Smooth muscle cell (in vitro differentiated cells): ENCODE results near the gene FILIP1L. TPM values are rescaled to one million over a fixed set of nuclear protein-coding genes. Genes with fewer than 3 reads are reported as not detected.

Experiments
- DNase-seq: peaks from one replicate; lab custom pipeline; 2025; ENCODE audit not compliant: unreplicated experiment; lab: John Stamatoyannopoulos, UW
- H2AFZ ChIP-seq: fragments of 200-600 bp; sonication (generic); 2 replicates; pipeline ENCODE4 v1.6.0; 2016; ENCODE audit warnings: antibody characterized with exemption, low read depth, mild to moderate bottlenecking
- H3F3A ChIP-seq: fragments of 200-600 bp; sonication (generic); 2 replicates; pipeline ENCODE4 v1.6.0; 2017; ENCODE audit warnings: antibody characterized with exemption, low read depth
- H3K27ac ChIP-seq: fragments of 200-600 bp; sonication (generic); 2 replicates; pipeline ENCODE4 v1.5.1; 2016; ENCODE audit warnings: low read depth, mild to moderate bottlenecking
- H3K27me3 ChIP-seq: fragments of 200-600 bp; sonication (generic); 2 replicates; pipeline ENCODE4 v1.6.1; 2016; ENCODE audit warnings: low read depth, mild to moderate bottlenecking
- H3K36me3 ChIP-seq: fragments of 200-600 bp; sonication (generic); 2 replicates; pipeline ENCODE4 v1.5.1; 2016; ENCODE audit warnings: low read depth
- H3K4me1 ChIP-seq: fragments of 200-600 bp; sonication (generic); 2 replicates; pipeline ENCODE4 v1.5.1; 2016; ENCODE audit warnings: low read depth
- H3K4me2 ChIP-seq: fragments of 200-600 bp; sonication (generic); 2 replicates; pipeline ENCODE4 v1.6.0; 2016; ENCODE audit warnings: mild to moderate bottlenecking
- H3K4me3 ChIP-seq: fragments of 200-600 bp; sonication (generic); 2 replicates; pipeline ENCODE4 v1.5.1; 2016; ENCODE audit warnings: mild to moderate bottlenecking
- H3K79me2 ChIP-seq: fragments of 200-600 bp; sonication (generic); 2 replicates; pipeline ENCODE4 v1.6.0; 2016; ENCODE audit warnings: low read depth, mild to moderate bottlenecking
- H3K9ac ChIP-seq: fragments of 200-600 bp; sonication (generic); 2 replicates; pipeline ENCODE4 v1.6.0; 2016; ENCODE audit warnings: low read depth
- H3K9me3 ChIP-seq: fragments of 200-600 bp; sonication (generic); replicated peaks from 2 replicates; pipeline ENCODE4 v1.5.1; 2016; ENCODE audit warnings: low read depth
- H4K20me1 ChIP-seq: fragments of 200-600 bp; sonication (generic); 2 replicates; pipeline ENCODE4 v1.6.0; 2016; ENCODE audit warnings: low read depth
- CTCF ChIP-seq: fragments of 200-600 bp; sonication (generic); IDR thresholded peaks from 2 replicates; pipeline ENCODE4 v1.5.1; 2017; ENCODE audit warnings: borderline replicate concordance, mild to moderate bottlenecking, antibody characterized with exemption; ENCODE audit not compliant: insufficient read depth, poor library complexity, severe bottlenecking
- WGBS: methylation state at CpG from one replicate; pipeline ENCODE4 v1.1.7; 2016; ENCODE audit warnings: low lambda C conversion rate; 5-methylcytosine and 5-hydroxymethylcytosine counted together
- polyA plus RNA-seq: library from polyadenylated mRNA; unstranded; fragments of >200 nt; fragmentation: Nextera tagmentation; extraction: Ambion mirVana; gene quantifications from 2 replicates; pipeline ENCODE4 v1.2.1, GENCODE V29; 2016
- total RNA-seq: library from RNA; depleted of rRNA; stranded (reverse); fragments of >200 nt; gene quantifications from 2 replicates; pipeline ENCODE4 v1.2.3, GENCODE V29; 2014

The FILIP1L gene
- total and polyA plus RNA-seq, 2 experiments from 2014 or later, result 56.2 to 104 TPM

GRCh38 chr3:99984139-99984538 is 130.2 kb downstream of the FILIP1L start:
- no peak for TF ChIP-seq CTCF
- Histone ChIP-seq H3K27ac (no peak overlapping the region), H3K9ac (no peak overlapping the region), H4K20me1 (no peaks in the 10 kb centered on the region), H3F3A (peaks cover 3% of the 10 kb centered on the region), H3K79me2 (no peaks in the 10 kb centered on the region), H3K36me3 (no peaks in the 10 kb centered on the region), H3K4me2 (no peak overlapping the region), H3K4me1 (no peaks in the 10 kb centered on the region), H3K4me3 (no peak overlapping the region), H2AFZ (no peak overlapping the region), H3K27me3 (no peaks in the 10 kb centered on the region), H3K9me3 (no peaks in the 10 kb centered on the region)
- no peak for DNase-seq

GRCh38 chr3:99982650-99983049 is 131.7 kb downstream of the FILIP1L start:
- 96% methylated on average over 2 of the region's 2 CpGs for WGBS
- no peaks in the 10 kb centered on the region for H3K79me2 ChIP-seq
- peaks cover 3% of the 10 kb centered on the region for H3F3A ChIP-seq
- DNase-seq, result no peak
- no peak overlapping the region for H3K9ac ChIP-seq
- H3K4me1 ChIP-seq, result no peaks in the 10 kb centered on the region
- TF ChIP-seq CTCF, result no peak
- no peaks in the 10 kb centered on the region for H3K27me3 ChIP-seq
- H2AFZ ChIP-seq, result no peak overlapping the region
- H3K4me2 ChIP-seq, result no peak overlapping the region
- no peaks in the 10 kb centered on the region for H4K20me1 ChIP-seq
- H3K27ac ChIP-seq, result no peak overlapping the region
- no peaks in the 10 kb centered on the region for H3K9me3 ChIP-seq
- no peaks in the 10 kb centered on the region for H3K36me3 ChIP-seq
- H3K4me3 ChIP-seq, result no peak overlapping the region

GRCh38 chr3:99981138-99981537 is 133.2 kb downstream of the FILIP1L start:
- H3K36me3 ChIP-seq, result no peaks in the 10 kb centered on the region
- no peaks in the 10 kb centered on the region for H3K4me1 ChIP-seq
- no peaks in the 10 kb centered on the region for H4K20me1 ChIP-seq
- no peak for DNase-seq
- H3K79me2 ChIP-seq, result no peaks in the 10 kb centered on the region
- H3F3A ChIP-seq, result peaks cover 3% of the 10 kb centered on the region
- no peak overlapping the region for H3K9ac ChIP-seq
- WGBS, result 96% methylated on average over 1 of the region's 1 CpG
- no peaks in the 10 kb centered on the region for H3K27me3 ChIP-seq
- TF ChIP-seq CTCF, result no peak
- H3K27ac ChIP-seq, result no peak overlapping the region
- H3K4me3 ChIP-seq, result no peak overlapping the region
- no peak overlapping the region for H3K4me2 ChIP-seq
- no peaks in the 10 kb centered on the region for H3K9me3 ChIP-seq
- H2AFZ ChIP-seq, result no peak overlapping the region

GRCh38 chr3:99980606-99981005 is 133.7 kb downstream of the FILIP1L start:
- no peaks in the 10 kb centered on the region for H3K27me3 ChIP-seq
- H3K27ac ChIP-seq, result no peak overlapping the region
- H3F3A ChIP-seq, result peaks cover 3% of the 10 kb centered on the region
- no peaks in the 10 kb centered on the region for H4K20me1 ChIP-seq
- H3K9ac ChIP-seq, result no peak overlapping the region
- H3K79me2 ChIP-seq, result no peaks in the 10 kb centered on the region
- H3K4me3 ChIP-seq, result no peak overlapping the region
- no peaks in the 10 kb centered on the region for H3K9me3 ChIP-seq
- H3K36me3 ChIP-seq, result no peaks in the 10 kb centered on the region
- WGBS, result 95% methylated on average over 3 of the region's 3 CpGs
- no peak overlapping the region for H2AFZ ChIP-seq
- no peaks in the 10 kb centered on the region for H3K4me1 ChIP-seq
- H3K4me2 ChIP-seq, result no peak overlapping the region
- DNase-seq, result no peak
- TF ChIP-seq CTCF, result no peak
